Adipocyte (in vitro differentiated cells): ENCODE data around the gene HOXA4.

ENCODE experiments used
- DNase-seq: peaks from one replicate; pipeline ENCODE4 v3.0.0-alpha.2; 2015; ENCODE audit warnings: low read depth
- H3K27me3 ChIP-seq: replicated peaks from 2 replicates; pipeline ENCODE4 v1.7.0; 2013; ENCODE audit warnings: mild to moderate bottlenecking, low read length, moderate library complexity; ENCODE audit not compliant: control insufficient read depth, insufficient read depth
- H3K36me3 ChIP-seq: 2 replicates; pipeline ENCODE4 v1.7.0; 2013; ENCODE audit warnings: low read length, mild to moderate bottlenecking, moderate library complexity; ENCODE audit not compliant: control insufficient read depth, insufficient read depth, severe bottlenecking
- H3K4me1 ChIP-seq: 2 replicates; pipeline ENCODE4 v1.7.0; 2013; ENCODE audit warnings: mild to moderate bottlenecking, low read length, moderate library complexity; ENCODE audit not compliant: control insufficient read depth, insufficient read depth
- H3K4me3 ChIP-seq: 2 replicates; pipeline ENCODE4 v1.7.0; 2013; ENCODE audit warnings: mild to moderate bottlenecking, low read length, moderate library complexity
- H3K9ac ChIP-seq: 2 replicates; pipeline ENCODE4 v1.7.0; 2013; ENCODE audit warnings: mild to moderate bottlenecking, low read length, moderate library complexity
- H3K9me3 ChIP-seq: 2 replicates; pipeline ENCODE4 v1.7.0; 2013; ENCODE audit warnings: mild to moderate bottlenecking, low read length, moderate library complexity; ENCODE audit not compliant: control insufficient read depth

Gene HOXA4

DNA sequence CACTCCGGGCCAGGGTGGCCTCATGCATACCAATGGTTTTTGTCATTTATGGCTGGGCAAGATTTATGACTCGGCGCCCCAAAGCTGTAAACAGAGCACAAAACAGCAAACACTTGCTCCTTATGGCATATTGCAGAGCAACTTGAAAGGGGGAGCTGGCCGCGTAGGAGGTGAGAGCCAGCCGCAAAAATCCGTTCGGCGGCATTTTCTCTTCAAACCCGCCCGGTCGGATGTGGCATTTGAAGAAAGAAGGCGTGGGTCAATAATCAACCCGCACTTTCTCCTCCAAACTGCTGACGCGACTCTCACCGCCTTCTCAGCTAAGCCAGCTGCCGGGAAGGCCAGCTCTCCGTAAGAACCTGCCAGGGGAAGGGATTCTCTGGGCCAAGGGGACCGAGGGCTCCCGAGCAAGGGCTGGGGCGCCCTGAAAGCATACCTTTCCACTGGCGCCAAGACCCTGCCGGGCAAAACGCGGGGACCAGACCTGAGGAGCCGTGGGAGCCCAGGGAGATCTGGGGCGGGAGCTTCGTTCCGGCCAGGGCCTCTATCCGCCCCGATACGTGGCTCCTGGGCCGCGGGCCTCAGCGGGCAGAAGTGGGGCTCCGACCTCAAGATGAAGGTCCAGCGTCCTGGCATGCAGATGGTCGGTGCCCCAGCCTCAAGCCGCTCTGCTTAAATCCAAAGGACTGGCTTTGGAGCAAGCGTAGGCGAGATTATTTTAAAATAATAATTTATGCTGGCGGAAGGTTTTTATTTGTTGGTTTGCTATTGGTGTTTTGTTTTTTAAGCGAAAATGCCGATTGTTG is 15.1 kb downstream of the HOXA4 start:
- Histone ChIP-seq H3K9me3 (no peaks in the 10 kb centered on the region), H3K4me3 (peak overlapping the region; percentile 67), H3K9ac (peak overlapping the region; percentile 77), H3K36me3 (peaks cover 9% of the 10 kb centered on the region), H3K4me1 (peaks cover 64% of the 10 kb centered on the region), H3K27me3 (no peaks in the 10 kb centered on the region)
- no peak for DNase-seq

DNA sequence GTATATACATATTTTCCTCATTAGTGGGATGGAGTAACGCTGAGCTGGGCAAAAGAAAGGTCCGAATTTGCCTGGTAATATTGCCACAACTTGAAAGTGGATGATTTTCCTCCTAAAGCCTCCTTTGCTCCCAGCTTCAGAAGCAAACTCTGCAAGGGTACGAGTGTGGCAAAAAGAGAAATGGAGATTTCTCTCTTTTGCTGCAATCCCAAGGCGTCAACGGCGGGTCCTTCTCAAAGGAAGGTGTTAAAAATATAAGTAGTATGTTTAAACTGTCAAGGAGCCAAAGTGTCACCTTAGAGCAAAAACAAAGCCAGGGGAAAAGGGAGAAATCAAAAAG is 15.7 kb downstream of the HOXA4 start:
- peaks cover 64% of the 10 kb centered on the region for H3K4me1 ChIP-seq
- DNase-seq: no peak
- H3K36me3 ChIP-seq: peaks cover 9% of the 10 kb centered on the region
- H3K4me3 ChIP-seq: peak overlapping the region; percentile 67
- no peak overlapping the region for H3K9ac ChIP-seq
- H3K27me3 ChIP-seq: no peaks in the 10 kb centered on the region
- H3K9me3 ChIP-seq: no peaks in the 10 kb centered on the region

- peak overlapping the region; percentile 45 for H3K4me3 ChIP-seq
- peak overlapping the region; percentile 65 for H3K9ac ChIP-seq
- no peaks in the 10 kb centered on the region for H3K9me3 ChIP-seq
- H3K4me1 ChIP-seq: peaks cover 66% of the 10 kb centered on the region
- no peak for DNase-seq
- H3K36me3 ChIP-seq: peaks cover 9% of the 10 kb centered on the region
- H3K27me3 ChIP-seq: no peaks in the 10 kb centered on the region
Observed at GRCh38 chr7:27113991-27114769, 16.4 kb downstream of the HOXA4 start.

DNA sequence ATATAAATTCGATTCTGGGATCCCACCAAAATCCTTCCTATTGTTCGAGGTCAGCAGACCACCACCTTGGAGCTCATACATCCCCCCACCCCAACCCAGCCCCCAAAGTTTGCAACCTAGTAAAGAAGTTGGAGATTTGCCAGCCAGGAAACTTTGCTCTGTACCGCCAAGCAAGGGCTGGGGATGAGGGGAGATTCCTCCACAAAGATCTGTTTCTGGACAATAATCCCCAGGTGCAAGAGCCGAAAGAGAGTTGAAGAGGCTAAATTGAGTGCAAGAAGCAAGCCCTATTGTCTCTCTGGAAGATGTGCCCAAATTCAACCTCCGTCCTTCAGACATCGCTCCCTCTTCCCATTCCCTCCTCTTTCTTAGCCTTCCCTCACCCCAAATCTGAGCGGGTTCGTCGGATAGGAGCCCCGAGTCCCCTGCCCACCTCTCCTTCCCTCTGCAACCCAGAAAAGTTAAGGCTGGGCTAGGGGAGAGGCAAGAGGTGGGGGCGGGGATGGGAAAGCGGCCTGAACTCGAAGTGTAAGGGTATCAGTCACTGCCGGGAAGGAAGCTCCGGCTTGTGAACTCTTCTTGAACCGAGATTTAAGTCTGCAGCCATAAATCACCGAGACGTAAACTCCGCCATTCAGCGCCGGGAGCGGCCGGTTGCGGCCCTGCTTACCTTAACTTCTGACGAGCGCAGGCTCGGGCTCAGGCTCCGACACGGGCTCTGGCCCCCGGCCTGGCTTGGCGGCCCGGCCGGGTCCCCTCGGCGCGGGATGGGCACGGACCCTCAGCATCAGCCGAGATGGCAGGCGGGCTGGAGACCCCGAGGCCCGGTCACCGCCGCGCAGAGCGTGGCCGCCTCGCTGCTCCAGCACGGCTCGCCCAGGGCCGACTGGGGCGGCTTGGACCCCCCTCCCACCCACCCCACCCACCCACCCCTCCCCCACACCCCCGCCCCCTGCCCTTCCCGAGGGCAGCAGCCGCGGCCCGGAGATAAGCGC is 17.3 kb downstream of the HOXA4 start:
- Histone ChIP-seq H3K4me3 (peak overlapping the region; percentile 66), H3K9me3 (no peaks in the 10 kb centered on the region), H3K27me3 (no peaks in the 10 kb centered on the region), H3K9ac (peak overlapping the region; percentile 81), H3K4me1 (peaks cover 67% of the 10 kb centered on the region), H3K36me3 (peaks cover 7% of the 10 kb centered on the region)
- no peak for DNase-seq

- H3K27me3 ChIP-seq: no peaks in the 10 kb centered on the region
- H3K36me3 ChIP-seq: peaks cover 2% of the 10 kb centered on the region
- peak overlapping the region; percentile 66 for H3K4me3 ChIP-seq
- peaks cover 67% of the 10 kb centered on the region for H3K4me1 ChIP-seq
- peak overlapping the region; percentile 81 for H3K9ac ChIP-seq
- DNase-seq: no peak
- no peaks in the 10 kb centered on the region for H3K9me3 ChIP-seq
Observed at GRCh38 chr7:27112361-27112760, 18.2 kb downstream of the HOXA4 start.

DNA sequence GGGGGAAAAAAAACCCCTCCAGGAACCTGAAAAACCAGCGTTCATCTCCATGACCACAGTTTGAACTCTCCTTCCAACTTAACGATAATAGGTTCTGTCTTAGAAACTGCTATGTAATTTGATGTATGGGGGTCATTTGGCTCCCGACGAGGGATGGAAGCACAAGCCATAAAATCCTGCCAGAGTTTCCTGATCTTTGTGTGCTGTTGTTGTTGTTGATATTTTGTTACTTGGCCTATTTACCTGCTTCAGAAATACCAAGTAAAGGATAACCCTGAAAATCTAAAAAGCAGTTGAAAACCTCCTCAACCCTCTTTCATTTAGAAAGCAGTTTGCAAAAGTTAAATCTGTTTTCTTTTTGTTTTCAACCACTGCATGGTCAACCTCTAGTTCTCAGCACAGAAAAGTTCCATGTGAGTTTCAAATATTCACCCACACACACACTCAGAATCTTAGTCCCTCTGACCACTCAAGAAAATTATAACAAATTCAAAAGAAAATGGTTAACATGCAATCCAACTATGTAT is 18.7 kb downstream of the HOXA4 start:
- Histone ChIP-seq H3K9me3 (no peaks in the 10 kb centered on the region), H3K4me1 (peaks cover 61% of the 10 kb centered on the region), H3K27me3 (no peaks in the 10 kb centered on the region), H3K36me3 (no peaks in the 10 kb centered on the region), H3K9ac (peak overlapping the region; percentile 81), H3K4me3 (peak overlapping the region; percentile 66)
- no peak for DNase-seq

- no peaks in the 10 kb centered on the region for H3K9me3 ChIP-seq
- DNase-seq: no peak
- no peaks in the 10 kb centered on the region for H3K27me3 ChIP-seq
- H3K36me3 ChIP-seq: no peaks in the 10 kb centered on the region
- peaks cover 61% of the 10 kb centered on the region for H3K4me1 ChIP-seq
- H3K4me3 ChIP-seq: peak overlapping the region; percentile 55
- peak overlapping the region; percentile 81 for H3K9ac ChIP-seq
Observed at GRCh38 chr7:27111042-27111750, 19.4 kb downstream of the HOXA4 start.

DNA sequence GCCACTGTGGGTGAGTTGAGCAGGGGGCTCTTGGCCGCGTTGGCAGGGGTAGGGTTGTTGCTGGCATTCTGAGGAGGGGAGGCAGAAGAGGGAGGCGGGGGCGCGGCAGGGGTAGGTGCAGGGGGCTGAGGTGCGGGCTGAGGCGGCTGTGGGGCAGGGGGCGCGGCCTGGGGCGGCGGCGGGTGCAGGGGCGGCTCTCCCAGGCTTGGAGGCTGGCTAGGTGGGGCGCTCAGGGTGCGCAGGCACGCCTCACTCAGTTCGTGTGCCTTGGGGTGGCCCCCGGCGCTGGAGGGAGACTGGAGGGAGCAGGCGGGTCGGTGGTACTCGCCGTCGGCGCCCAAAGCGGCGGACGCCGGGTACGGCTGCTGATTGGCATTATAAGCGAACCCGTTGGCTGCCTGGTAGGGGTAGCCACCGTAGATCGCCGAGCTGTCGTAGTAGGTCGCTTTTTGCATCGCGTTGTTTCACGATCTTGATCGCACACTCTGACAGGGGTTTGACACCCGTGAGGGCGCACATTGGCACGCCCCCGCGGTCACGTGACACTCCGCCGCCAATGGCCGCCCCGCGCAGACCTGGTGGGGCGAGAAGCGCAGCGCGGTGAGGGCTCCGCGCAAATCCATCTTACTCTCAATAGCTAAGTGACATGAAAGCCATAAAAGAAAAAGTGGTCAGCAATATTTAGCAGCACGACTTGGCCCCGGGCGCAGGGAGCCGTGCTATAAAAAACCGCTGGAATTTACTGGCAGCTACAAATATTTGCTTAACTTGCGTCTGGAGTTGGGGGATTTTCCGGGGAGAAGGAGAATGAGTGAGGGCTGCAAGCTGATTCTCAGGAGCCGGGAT is 20.1 kb downstream of the HOXA4 start:
- peaks cover 69% of the 10 kb centered on the region for H3K4me1 ChIP-seq
- H3K27me3 ChIP-seq: no peaks in the 10 kb centered on the region
- H3K4me3 ChIP-seq: peak overlapping the region; percentile 55
- no peak for DNase-seq
- H3K9me3 ChIP-seq: no peaks in the 10 kb centered on the region
- H3K9ac ChIP-seq: peak overlapping the region; percentile 74
- no peaks in the 10 kb centered on the region for H3K36me3 ChIP-seq

DNA sequence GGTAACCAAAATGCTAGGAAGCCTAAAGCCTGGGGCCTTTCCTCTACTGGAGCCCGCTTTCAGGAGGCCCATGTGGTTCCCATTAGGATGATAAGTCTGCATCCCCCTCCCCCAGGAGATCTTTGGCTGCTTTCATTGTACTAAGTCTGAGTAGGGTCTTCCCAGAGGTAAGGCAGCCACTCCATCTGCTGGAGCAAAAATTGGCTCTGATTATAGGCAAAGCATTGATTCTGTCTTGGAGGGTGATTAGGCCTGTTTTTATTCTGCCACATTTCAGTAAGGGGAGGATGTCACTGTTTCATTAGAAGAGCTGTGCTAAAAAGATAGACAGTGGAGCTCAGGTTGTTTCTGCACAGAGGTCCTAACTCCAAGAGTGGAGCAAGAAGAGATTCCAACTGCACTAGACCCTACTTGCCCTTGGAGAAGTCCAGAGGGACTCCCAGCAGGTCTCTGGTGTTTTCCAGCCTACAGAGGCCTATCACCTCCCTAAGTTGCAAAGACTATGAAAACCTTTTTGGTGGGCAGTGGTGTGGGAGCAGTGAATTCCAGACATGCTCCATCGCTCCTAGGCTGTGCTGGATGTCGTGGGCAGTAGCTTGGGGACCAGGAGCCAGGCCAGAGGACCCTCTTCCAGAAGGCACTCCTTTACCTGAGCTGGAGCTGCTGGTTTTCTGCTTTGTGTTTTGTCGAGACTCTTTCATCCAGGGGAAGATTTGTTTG is 20.9 kb downstream of the HOXA4 start:
- H3K9me3 ChIP-seq: no peaks in the 10 kb centered on the region
- no peak for DNase-seq
- H3K4me1 ChIP-seq: peaks cover 71% of the 10 kb centered on the region
- no peaks in the 10 kb centered on the region for H3K27me3 ChIP-seq
- H3K36me3 ChIP-seq: no peaks in the 10 kb centered on the region
- no peak overlapping the region for H3K4me3 ChIP-seq
- H3K9ac ChIP-seq: no peak overlapping the region
